Breast epithelium (tissue), 3 donors: Measurements from ENCODE around the gene GTF2H4.

ENCODE experiments used
- CTCF ChIP-seq, 3 donors: fragments of 450-650 bp; IDR thresholded peaks; one replicate each; pipeline ENCODE4 v1.5.1; 2016 to 2017; ENCODE audit warnings: antibody characterized with exemption in 3 of 3, mild to moderate bottlenecking in 3 of 3, moderate library complexity in 3 of 3
- POLR2AphosphoS5 ChIP-seq, 3 donors: sonication (generic); formaldehyde crosslinking; IDR thresholded peaks; one replicate each; pipeline ENCODE4 v1.6.1; 2017; ENCODE audit warnings: antibody characterized with exemption in 3 of 3

DNA sequence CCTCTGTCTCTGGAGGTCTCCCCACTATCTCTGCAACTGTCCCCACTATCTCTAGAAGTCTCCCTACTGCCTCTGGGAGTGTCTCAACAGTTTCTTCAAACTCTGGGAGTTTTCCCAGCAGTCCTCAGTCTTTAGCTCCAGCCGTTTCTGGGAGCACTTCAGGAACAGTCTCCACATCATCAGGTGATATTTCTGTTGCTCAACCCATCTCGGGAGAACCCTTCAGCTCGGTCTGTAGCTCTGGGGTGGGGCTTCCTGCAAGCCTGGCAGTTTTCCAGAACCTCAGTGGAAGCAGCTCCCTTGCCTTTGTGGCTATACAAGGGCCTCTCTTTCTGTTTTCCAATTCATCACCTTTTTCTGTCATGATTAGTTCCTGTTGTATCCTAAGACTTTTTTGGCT, 27.0 kb downstream of the GTF2H4 start:
- TF ChIP-seq CTCF (IDR thresholded peaks at IDR 0.05) (no peak), POLR2AphosphoS5 (IDR thresholded peaks at IDR 0.05) (no peak)
